HepG2 (cell line): ENCODE measurements around the gene TTC39B. TPM values are rescaled to one million over a fixed set of nuclear protein-coding genes. Genes with fewer than 3 reads are reported as not detected.

Experiments used
- CBX5 ChIP-seq: sonication (generic); formaldehyde crosslinking; IDR thresholded peaks from 2 replicates; pipeline ENCODE4 v1.4.0; 2020; ENCODE audit warnings: missing genetic modification reagents, borderline replicate concordance
- CC2D1A ChIP-seq: sonication (generic); formaldehyde crosslinking; IDR thresholded peaks from 2 replicates; pipeline ENCODE4 v1.8.1; 2023; ENCODE audit warnings: mild to moderate bottlenecking, missing genetic modification reagents
- FOSL2 ChIP-seq: sonication (generic); formaldehyde crosslinking; IDR thresholded peaks from 2 replicates; pipeline ENCODE4 v1.4.0; 2020; ENCODE audit warnings: missing genetic modification reagents
- ISL2 ChIP-seq: sonication (generic); formaldehyde crosslinking; IDR thresholded peaks from 2 replicates; pipeline ENCODE4 v1.5.0; 2020; ENCODE audit warnings: missing genetic modification reagents
- NR2F6 ChIP-seq, 2 experiments: IDR thresholded peaks; 2 replicates each; pipeline ENCODE4 v1.6.1; 2016; ENCODE audit warnings: antibody characterized with exemption in 1 of 2, mild to moderate bottlenecking in 1 of 2
- PCBP2 ChIP-seq: fragments of 200-400 bp; formaldehyde crosslinking; optimal IDR thresholded peaks from 2 replicates; pipeline ENCODE3; 2018; ENCODE audit warnings: low read length, low read depth; ENCODE audit not compliant: poor library complexity, severe bottlenecking
- SALL1 ChIP-seq: sonication (generic); formaldehyde crosslinking; IDR thresholded peaks from 2 replicates; pipeline ENCODE4 v1.8.0; 2022; ENCODE audit warnings: mild to moderate bottlenecking, missing genetic modification reagents
- SRSF9 ChIP-seq: fragments of 200-400 bp; formaldehyde crosslinking; IDR thresholded peaks from 2 replicates; pipeline ENCODE4 v1.6.1; 2018; ENCODE audit warnings: borderline replicate concordance, mild to moderate bottlenecking, low read depth, low read length; ENCODE audit not compliant: insufficient read depth, poor library complexity, severe bottlenecking
- SSRP1 ChIP-seq: IDR thresholded peaks from 2 replicates; pipeline ENCODE4 v1.6.1; 2016; ENCODE audit warnings: control low read depth
- ZBTB37 ChIP-seq: sonication (generic); formaldehyde crosslinking; IDR thresholded peaks from 2 replicates; pipeline ENCODE4 v1.4.0; 2020; ENCODE audit warnings: mild to moderate bottlenecking, missing genetic modification reagents
- ZC3H4 ChIP-seq: sonication (generic); formaldehyde crosslinking; IDR thresholded peaks from 2 replicates; pipeline ENCODE4 v1.4.0; 2020; ENCODE audit warnings: missing genetic modification reagents, borderline replicate concordance
- ZNF180 ChIP-seq: sonication (generic); formaldehyde crosslinking; IDR thresholded peaks from 2 replicates; pipeline ENCODE4 v1.4.0; 2020; ENCODE audit warnings: low read depth, missing genetic modification reagents, borderline replicate concordance
- ZNF3 ChIP-seq: IDR thresholded peaks from 2 replicates; pipeline ENCODE4 v1.7.0; 2017; ENCODE audit warnings: inconsistent platforms
- ZNF331 ChIP-seq: sonication (generic); formaldehyde crosslinking; IDR thresholded peaks from 2 replicates; pipeline ENCODE4 v1.4.0; 2020; ENCODE audit warnings: missing genetic modification reagents
- ZNF430 ChIP-seq: sonication (generic); formaldehyde crosslinking; IDR thresholded peaks from 2 replicates; pipeline ENCODE4 v1.9.0; 2021; ENCODE audit warnings: mild to moderate bottlenecking, missing genetic modification reagents
- ZNF644 ChIP-seq: IDR thresholded peaks from 2 replicates; pipeline ENCODE4 v1.6.1; 2016; ENCODE audit warnings: low read depth
- polyA plus RNA-seq, 8 experiments: library from polyadenylated mRNA; depleted of rRNA in 3 of 8; stranded (reverse) in 7 of 8; unstranded in 1 of 8; fragments of >200 nt; fragmentation: Illumina TruSeq in 4 of 8; extraction: Trizol in 4 of 8; gene quantifications; 2 replicates each; pipeline versions ENCODE4 v1.2.1 to v1.2.3, GENCODE V29; 2011 to 2016; ENCODE audit warnings: low read depth in 4 of 8, missing spikeins in 1 of 8, mixed read lengths in 1 of 8; ENCODE audit not compliant: insufficient read depth in 1 of 8
- total RNA-seq, 5 experiments: library from RNA; depleted of rRNA; stranded (reverse); fragments of >200 nt; fragmentation: Illumina TruSeq; extraction: Trizol; gene quantifications; 2 replicates each; pipeline ENCODE4 v1.2.3, GENCODE V29; 2016; ENCODE audit warnings: low read depth in 1 of 5
- TF ChIP-seq, protein P1 (sequence below): sonication (generic); formaldehyde crosslinking; IDR thresholded peaks from 2 replicates; pipeline ENCODE4 v1.5.0; 2020; ENCODE audit warnings: mild to moderate bottlenecking, missing genetic modification reagents
- TF ChIP-seq, protein P2 (sequence below): sonication (generic); formaldehyde crosslinking; IDR thresholded peaks from 2 replicates; pipeline ENCODE4 v1.4.0; 2020; ENCODE audit warnings: missing genetic modification reagents
- TF ChIP-seq, protein P3 (sequence below), 2 experiments: sonication (generic) in 1 of 2; formaldehyde crosslinking in 1 of 2; IDR thresholded peaks; 2 replicates each; pipeline versions ENCODE4 v1.4.0 to v1.6.1; 2016 to 2020; ENCODE audit warnings: borderline replicate concordance in 1 of 2, low read depth in 1 of 2, mild to moderate bottlenecking in 1 of 2, missing genetic modification reagents in 1 of 2

The TTC39B gene
- total and polyA plus RNA-seq, 2 of the 13 experiments (the other 11 are each of a cell fraction or from before 2014, with no cell fraction given) = 14.3 to 19.4 TPM

DNA sequence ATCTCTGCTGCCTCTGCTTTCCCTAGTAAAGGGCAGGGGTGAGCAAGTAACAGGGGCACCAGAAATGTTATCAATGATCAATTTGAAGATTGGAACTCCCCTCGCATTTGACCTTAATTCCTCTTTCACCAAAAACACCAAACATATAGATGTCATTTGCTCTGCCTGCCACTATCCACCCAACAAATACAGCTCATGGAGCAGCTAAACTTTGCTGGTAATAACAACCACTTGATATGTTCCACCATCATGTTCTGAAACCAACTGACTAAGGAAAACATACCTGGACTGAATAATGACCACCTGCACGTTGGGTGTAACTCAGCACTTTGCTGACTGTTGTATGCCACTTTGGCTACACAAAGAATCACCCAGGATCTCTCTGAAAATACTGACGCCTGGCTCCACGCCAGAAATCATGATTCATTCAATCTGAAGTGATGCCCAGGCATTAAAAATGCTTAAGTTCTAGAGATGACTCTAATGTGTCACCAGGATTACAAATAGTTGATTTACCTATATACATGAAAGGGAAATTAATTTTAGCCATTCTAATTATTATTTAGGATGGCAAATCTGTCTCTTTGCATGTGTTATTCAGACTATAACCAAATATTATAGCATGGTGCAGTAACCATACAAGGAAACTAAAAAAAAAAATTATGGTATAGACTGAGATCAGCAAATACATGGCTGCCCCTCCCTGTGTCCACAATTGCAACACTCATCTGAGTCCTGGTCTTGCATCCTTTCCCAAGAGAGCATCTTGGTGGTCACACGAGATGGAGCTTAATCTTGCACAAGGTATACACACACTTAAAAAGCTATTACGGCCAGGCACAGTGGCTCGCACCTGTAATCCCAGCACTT, 43.1 kb upstream of the TTC39B start (continued):
- TF ChIP-seq ZNF430 (CRISPR knock-in tag) (0 out of 2 replicates have a peak, but pooled peaks have one; percentile 27), ZBTB37 (CRISPR knock-in tag) (0 out of 2 replicates have a peak, but pooled peaks have one; percentile 23), ZNF180 (no peak), CC2D1A (CRISPR knock-in tag) (no peak), FOSL2 (CRISPR knock-in tag) (peak; percentile 56; the same call in 1 of the 2 replicates), ZNF331 (CRISPR knock-in tag) (peak; percentile 64), ZNF3 (CRISPR knock-in tag) (no peak), SRSF9 (no peak), PCBP2 (no peak), ISL2 (0 out of 2 replicates have a peak, but pooled peaks have one; percentile 36), ZNF644 (CRISPR knock-in tag) (peak; percentile 76), NR2F6 (IDR thresholded peaks at IDR 0.05) (no peak), NR2F6 (CRISPR knock-in tag; IDR thresholded peaks at IDR 0.05) (peak; percentile 31; the same call in 1 of the 2 replicates), SALL1 (CRISPR knock-in tag) (peak; percentile 52), ZC3H4 (CRISPR knock-in tag) (no peak), SSRP1 (CRISPR knock-in tag) (peak; percentile 83; the same call in 1 of the 2 replicates), CBX5 (CRISPR knock-in tag) (0 out of 2 replicates have a peak, but pooled peaks have one; percentile 60)
- TF ChIP-seq, protein P1, sequence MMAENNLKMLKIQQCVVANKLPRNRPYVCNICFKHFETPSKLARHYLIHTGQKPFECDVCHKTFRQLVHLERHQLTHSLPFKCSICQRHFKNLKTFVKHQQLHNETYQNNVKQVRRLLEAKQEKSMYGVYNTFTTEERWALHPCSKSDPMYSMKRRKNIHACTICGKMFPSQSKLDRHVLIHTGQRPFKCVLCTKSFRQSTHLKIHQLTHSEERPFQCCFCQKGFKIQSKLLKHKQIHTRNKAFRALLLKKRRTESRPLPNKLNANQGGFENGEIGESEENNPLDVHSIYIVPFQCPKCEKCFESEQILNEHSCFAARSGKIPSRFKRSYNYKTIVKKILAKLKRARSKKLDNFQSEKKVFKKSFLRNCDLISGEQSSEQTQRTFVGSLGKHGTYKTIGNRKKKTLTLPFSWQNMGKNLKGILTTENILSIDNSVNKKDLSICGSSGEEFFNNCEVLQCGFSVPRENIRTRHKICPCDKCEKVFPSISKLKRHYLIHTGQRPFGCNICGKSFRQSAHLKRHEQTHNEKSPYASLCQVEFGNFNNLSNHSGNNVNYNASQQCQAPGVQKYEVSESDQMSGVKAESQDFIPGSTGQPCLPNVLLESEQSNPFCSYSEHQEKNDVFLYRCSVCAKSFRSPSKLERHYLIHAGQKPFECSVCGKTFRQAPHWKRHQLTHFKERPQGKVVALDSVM = no peak
- TF ChIP-seq, protein P2, sequence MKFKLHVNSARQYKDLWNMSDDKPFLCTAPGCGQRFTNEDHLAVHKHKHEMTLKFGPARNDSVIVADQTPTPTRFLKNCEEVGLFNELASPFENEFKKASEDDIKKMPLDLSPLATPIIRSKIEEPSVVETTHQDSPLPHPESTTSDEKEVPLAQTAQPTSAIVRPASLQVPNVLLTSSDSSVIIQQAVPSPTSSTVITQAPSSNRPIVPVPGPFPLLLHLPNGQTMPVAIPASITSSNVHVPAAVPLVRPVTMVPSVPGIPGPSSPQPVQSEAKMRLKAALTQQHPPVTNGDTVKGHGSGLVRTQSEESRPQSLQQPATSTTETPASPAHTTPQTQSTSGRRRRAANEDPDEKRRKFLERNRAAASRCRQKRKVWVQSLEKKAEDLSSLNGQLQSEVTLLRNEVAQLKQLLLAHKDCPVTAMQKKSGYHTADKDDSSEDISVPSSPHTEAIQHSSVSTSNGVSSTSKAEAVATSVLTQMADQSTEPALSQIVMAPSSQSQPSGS (CRISPR knock-in tag) = 0 out of 2 replicates have a peak, but pooled peaks have one; percentile 47
- TF ChIP-seq, protein P3, sequence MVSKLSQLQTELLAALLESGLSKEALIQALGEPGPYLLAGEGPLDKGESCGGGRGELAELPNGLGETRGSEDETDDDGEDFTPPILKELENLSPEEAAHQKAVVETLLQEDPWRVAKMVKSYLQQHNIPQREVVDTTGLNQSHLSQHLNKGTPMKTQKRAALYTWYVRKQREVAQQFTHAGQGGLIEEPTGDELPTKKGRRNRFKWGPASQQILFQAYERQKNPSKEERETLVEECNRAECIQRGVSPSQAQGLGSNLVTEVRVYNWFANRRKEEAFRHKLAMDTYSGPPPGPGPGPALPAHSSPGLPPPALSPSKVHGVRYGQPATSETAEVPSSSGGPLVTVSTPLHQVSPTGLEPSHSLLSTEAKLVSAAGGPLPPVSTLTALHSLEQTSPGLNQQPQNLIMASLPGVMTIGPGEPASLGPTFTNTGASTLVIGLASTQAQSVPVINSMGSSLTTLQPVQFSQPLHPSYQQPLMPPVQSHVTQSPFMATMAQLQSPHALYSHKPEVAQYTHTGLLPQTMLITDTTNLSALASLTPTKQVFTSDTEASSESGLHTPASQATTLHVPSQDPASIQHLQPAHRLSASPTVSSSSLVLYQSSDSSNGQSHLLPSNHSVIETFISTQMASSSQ (IDR thresholded peaks at IDR 0.05; ENCODE audit: low read depth) = 0 out of 2 replicates have a peak, but pooled peaks have one; percentile 30
- TF ChIP-seq, protein P3 (CRISPR knock-in tag; IDR thresholded peaks at IDR 0.05; ENCODE audit: borderline replicate concordance) = peak; percentile 27; the same call in 1 of the 2 replicates
